B cell (primary cell): Measurements from ENCODE around the gene TRPM1. TPM values are rescaled to one million over a fixed set of nuclear protein-coding genes. Genes with fewer than 3 reads are reported as not detected.
A peak's percentile ranks its signal among the peaks of the same experiment; 100 is the strongest.

Experiments used
- ATAC-seq: fragments of 200-7000 bp; cut with Tn5 transposase; one replicate; pipeline ENCODE4 v1.10.0; 2021; ENCODE audit warnings: low read depth, mild to moderate bottlenecking, moderate number of reproducible peaks, moderate library complexity
- CTCF ChIA-PET: fragments of 350-600 bp; sonication (Branson Sonifier 250); formaldehyde crosslinking; loops from one replicate; lab custom pipeline; 2021; ENCODE audit warnings: antibody characterized with exemption, inconsistent platforms; lab: Charles Lee
- POLR2A ChIA-PET: fragments of 350-600 bp; sonication (Branson Sonifier 250); formaldehyde crosslinking; loops from one replicate; lab custom pipeline; 2021; ENCODE audit warnings: antibody characterized with exemption; lab: Charles Lee
- DNase-seq: peaks from one replicate; pipeline ENCODE4 v3.0.0; 2013
- H2AFZ ChIP-seq: 2 replicates; pipeline ENCODE4 v1.6.1; 2012; ENCODE audit warnings: mild to moderate bottlenecking, low read depth, low read length; ENCODE audit not compliant: insufficient read depth, poor library complexity, severe bottlenecking
- H3K27ac ChIP-seq, 2 donors: 1 replicate in 1 of 2; 2 replicates in 1 of 2; pipeline ENCODE4 v1.5.1; 2012 to 2013; ENCODE audit warnings: low read length in 2 of 2, mild to moderate bottlenecking in 2 of 2, moderate library complexity in 1 of 2
- H3K27me3 ChIP-seq, 4 experiments: fragments of 200-600 bp in 1 of 4; sonication (generic) in 1 of 4; replicated peaks in 1 of 4; 1 replicate in 2 of 4; 2 replicates in 2 of 4; pipeline versions ENCODE4 v1.6.1 to v1.7.0; 2013 to 2016; ENCODE audit warnings: low read length in 3 of 4, mild to moderate bottlenecking in 2 of 4, mixed read lengths in 1 of 4, moderate library complexity in 1 of 4; ENCODE audit not compliant: insufficient read depth in 4 of 4, control insufficient read depth in 3 of 4; ENCODE audit errors: control extremely low read depth in 1 of 4
- H3K36me3 ChIP-seq, 2 experiments: replicated peaks in 1 of 2; 1 replicate in 1 of 2; 2 replicates in 1 of 2; pipeline versions ENCODE4 v1.6.1 to v1.7.1; 2013; ENCODE audit warnings: low read length in 1 of 2; ENCODE audit not compliant: insufficient read depth in 2 of 2, control insufficient read depth in 1 of 2; ENCODE audit errors: control extremely low read depth in 1 of 2, extremely low read depth in 1 of 2
- H3K4me1 ChIP-seq, 2 donors: fragments of 200-600 bp in 1 of 2; sonication (generic) in 1 of 2; 1 replicate in 1 of 2; 2 replicates in 1 of 2; pipeline versions ENCODE4 v1.5.1 to v1.6.1; 2013 to 2017; ENCODE audit warnings: low read length in 2 of 2; ENCODE audit not compliant: control insufficient read depth in 2 of 2, insufficient read depth in 2 of 2
- H3K4me2 ChIP-seq: replicated peaks from 2 replicates; pipeline ENCODE3; 2012; ENCODE audit warnings: mild to moderate bottlenecking, low read depth, low read length; ENCODE audit not compliant: poor library complexity, severe bottlenecking
- H3K4me3 ChIP-seq, 5 experiments: fragments of 200-600 bp in 1 of 5; sonication (generic) in 1 of 5; 1 replicate in 3 of 5; 2 replicates in 2 of 5; pipeline versions ENCODE4 v1.5.1 to v1.7.0; 2011 to 2016; ENCODE audit warnings: low read length in 4 of 5, mild to moderate bottlenecking in 4 of 5, low read depth in 2 of 5, control low read depth in 1 of 5, moderate library complexity in 1 of 5; ENCODE audit not compliant: insufficient read depth in 1 of 5; ENCODE audit errors: control extremely low read depth in 1 of 5, extremely low read depth in 1 of 5
- H3K79me2 ChIP-seq: fragments of 200-600 bp; sonication (generic); one replicate; pipeline ENCODE4 v1.6.0; 2016; ENCODE audit warnings: low read length; ENCODE audit not compliant: control insufficient read depth, insufficient read depth
- H3K9ac ChIP-seq: fragments of 200-600 bp; sonication (generic); 2 replicates; pipeline ENCODE4 v1.6.1; 2017; ENCODE audit warnings: mild to moderate bottlenecking, low read length, moderate library complexity
- H3K9me3 ChIP-seq, 3 donors: one replicate each; pipeline versions ENCODE4 v1.6.1 to v1.7.1; 2013; ENCODE audit warnings: low read length in 2 of 3; ENCODE audit not compliant: control insufficient read depth in 2 of 3, insufficient read depth in 1 of 3; ENCODE audit errors: control extremely low read depth in 1 of 3
- H4K20me1 ChIP-seq: 2 replicates; pipeline ENCODE4 v1.6.0; 2012; ENCODE audit warnings: mild to moderate bottlenecking, low read length; ENCODE audit not compliant: insufficient read depth, control insufficient read depth, poor library complexity, severe bottlenecking
- H3K27ac Mint-ChIP-seq: one replicate; pipeline ENCODE4 v1.8.0; 2021; ENCODE audit warnings: mixed read lengths
- H3K27me3 Mint-ChIP-seq: one replicate; pipeline ENCODE4 v1.8.0; 2021; ENCODE audit warnings: mixed read lengths
- H3K4me1 Mint-ChIP-seq: one replicate; pipeline ENCODE4 v1.8.0; 2021; ENCODE audit warnings: mixed read lengths
- H3K4me3 Mint-ChIP-seq: one replicate; pipeline ENCODE4 v1.8.0; 2021; ENCODE audit warnings: mixed read lengths
- H3K9me3 Mint-ChIP-seq: one replicate; pipeline ENCODE4 v1.8.0; 2022; ENCODE audit warnings: mixed read lengths; ENCODE audit not compliant: insufficient read depth
- CTCF ChIP-seq: fragments of 200-600 bp; IDR thresholded peaks from one replicate; pipeline ENCODE4 v1.8.0; 2022; ENCODE audit warnings: antibody characterized with exemption, mild to moderate bottlenecking
- EZH2 ChIP-seq: IDR thresholded peaks from 2 replicates; pipeline ENCODE4 v1.6.1; 2012; ENCODE audit warnings: borderline replicate concordance, low read depth, mild to moderate bottlenecking, moderate library complexity, low read length; ENCODE audit not compliant: insufficient read depth, poor library complexity, severe bottlenecking
- WGBS: methylation state at CpG from one replicate; pipeline ENCODE4 v1.1.5; 2013; ENCODE audit warnings: missing lambda C conversion rate; ENCODE audit not compliant: insufficient coverage; 5-methylcytosine and 5-hydroxymethylcytosine counted together
- intact Hi-C: fragments of 100-400 bp; cut with micrococcal nuclease; formaldehyde crosslinking; loops from one replicate; pipeline ENCODE4 v1.10.0; 2022
- polyA plus RNA-seq: library from polyadenylated mRNA; depleted of rRNA; stranded (reverse); fragments of >200 nt; gene quantifications from 2 replicates; pipeline ENCODE4 v1.2.3, GENCODE V29; 2012
- total RNA-seq, 2 donors: library from RNA; stranded (reverse); fragments of 120-200 nt in 1 of 2; gene quantifications; 1 replicate in 1 of 2; 2 replicates in 1 of 2; pipeline versions ENCODE4 v1.2.3 to v1.2.4, GENCODE V29; 2013 to 2022

The TRPM1 gene
- total and polyA plus RNA-seq, 2 donors (not counting 1 experiment from before 2014, with no cell fraction given) = 0.07 TPM; not detected in 1

- no peak overlapping the region for H3K9ac ChIP-seq
- no peak overlapping the region for H3K27ac ChIP-seq
- H2AFZ ChIP-seq = no peak overlapping the region
- no peaks in the 10 kb centered on the region for H3K4me1 Mint-ChIP-seq
- H3K4me3 ChIP-seq = no peak overlapping the region
- H4K20me1 ChIP-seq = peaks cover 52% of the 10 kb centered on the region
- no peaks in the 10 kb centered on the region for H3K79me2 ChIP-seq
- no peak overlapping the region for H3K27ac Mint-ChIP-seq
- ChIA-PET POLR2A (no interaction called here), CTCF (interaction anchor here (1.9 kb wide), 1 partner anchor 174 kb away, joined by 6 read pairs; no protein-coding TSS in a partner anchor)
- no peaks in the 10 kb centered on the region for H3K27me3 ChIP-seq
- H3K9me3 Mint-ChIP-seq = no peaks in the 10 kb centered on the region
- H3K4me2 ChIP-seq = no peak overlapping the region
- no peak for ATAC-seq
- intact Hi-C loops = no loop called here
- no peak for DNase-seq
- no peak overlapping the region for H3K4me3 Mint-ChIP-seq
- no CpG with 5 or more reads among the region's 1 CpG for WGBS
- H3K27me3 Mint-ChIP-seq = no peaks in the 10 kb centered on the region
- H3K4me1 ChIP-seq = no peaks in the 10 kb centered on the region
- TF ChIP-seq EZH2 (no peak), CTCF (no peak)
- H3K9me3 ChIP-seq = no peaks in the 10 kb centered on the region
- peaks cover 13 to 91% of the 10 kb centered on the region in 2 experiments for H3K36me3 ChIP-seq
These were observed 146.9 kb downstream of the TRPM1 start for GRCh38 chr15:30954674-30955073.

GRCh38 chr15:30953731-30954378 is 147.7 kb downstream of the TRPM1 start:
- H3K27ac Mint-ChIP-seq = peak overlapping the region; percentile 50

More at GRCh38 chr15:30953731-30954378, 147.7 kb downstream of the TRPM1 start:
- CTCF ChIA-PET = interaction anchor here (1.3 to 1.9 kb wide), 2 partner anchors 15 to 175 kb away, joined by 4 to 6 read pairs; no protein-coding TSS in a partner anchor
- intact Hi-C loops = no loop called here
- no peak overlapping the region for H2AFZ ChIP-seq
- H3K9me3 ChIP-seq = no peaks in the 10 kb centered on the region
- H3K4me1 Mint-ChIP-seq = no peaks in the 10 kb centered on the region
- no peak overlapping the region for H3K4me3 Mint-ChIP-seq
- no peak overlapping the region for H3K4me2 ChIP-seq
- 97% methylated on average over 6 of the region's 7 CpGs for WGBS
- peaks cover 12 to 91% of the 10 kb centered on the region in 2 experiments for H3K36me3 ChIP-seq
- POLR2A ChIA-PET = no interaction called here
- H3K4me3 ChIP-seq = no peak overlapping the region
- H3K27me3 ChIP-seq = no peaks in the 10 kb centered on the region
- H3K9me3 Mint-ChIP-seq = no peaks in the 10 kb centered on the region
- H3K9ac ChIP-seq = no peak overlapping the region
- no peak for ATAC-seq
- no peaks in the 10 kb centered on the region for H3K27me3 Mint-ChIP-seq
- H3K4me1 ChIP-seq = no peaks in the 10 kb centered on the region
- no peak overlapping the region for H3K27ac ChIP-seq
- peaks cover 44% of the 10 kb centered on the region for H4K20me1 ChIP-seq
- no peaks in the 10 kb centered on the region for H3K79me2 ChIP-seq
- DNase-seq = no peak
- TF ChIP-seq EZH2 = no peak
- TF ChIP-seq CTCF = no peak
